C1 segment of cervical spinal cord (tissue), 14 donors: Measurements from ENCODE around the gene COPG2.
"Not testable (repeated sequence)": the region's sequence is repeated elsewhere in the genome, so short reads cannot be mapped to it uniquely, and the experiment has no call there.

Source experiments
- DNase-seq, 14 donors: peaks; one replicate each; lab custom pipeline; 2025; lab: John Stamatoyannopoulos, UW

COPG2 gene

DNA sequence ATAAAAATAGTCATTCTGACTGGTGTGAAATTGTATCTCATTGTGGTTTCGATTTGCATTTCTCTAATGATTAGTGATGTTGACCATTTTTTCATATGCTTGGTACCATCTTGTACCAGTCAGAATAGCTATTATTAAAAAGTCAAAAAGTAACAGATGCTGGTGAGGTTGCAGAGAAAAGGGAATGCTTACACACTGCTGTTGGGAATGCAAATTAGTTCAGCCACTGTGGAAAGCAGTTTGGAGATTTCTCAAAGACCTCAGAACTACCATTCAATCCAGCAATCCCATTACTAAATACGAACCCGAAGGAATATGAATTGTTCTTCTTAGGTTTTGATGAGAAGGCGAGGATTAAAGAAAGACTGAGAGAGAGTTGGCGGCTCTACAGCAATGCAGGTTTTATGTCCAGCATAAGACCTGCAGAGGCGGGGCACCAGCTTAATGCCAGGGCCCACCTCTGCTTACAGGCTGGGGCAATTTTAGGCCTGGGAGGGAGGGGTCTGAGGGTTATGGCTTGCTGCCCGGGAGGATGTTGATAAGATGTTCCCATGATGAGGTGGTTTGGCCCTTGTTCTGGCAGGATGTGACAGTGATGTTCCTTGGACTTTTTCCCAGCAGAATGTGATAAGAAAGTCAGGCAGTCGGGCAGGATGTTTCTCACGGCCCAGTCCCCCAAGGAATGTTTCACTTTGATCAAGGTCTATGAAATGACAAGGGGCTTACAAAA lies 102.2 kb downstream of the COPG2 start:
- no peak for DNase-seq

DNA sequence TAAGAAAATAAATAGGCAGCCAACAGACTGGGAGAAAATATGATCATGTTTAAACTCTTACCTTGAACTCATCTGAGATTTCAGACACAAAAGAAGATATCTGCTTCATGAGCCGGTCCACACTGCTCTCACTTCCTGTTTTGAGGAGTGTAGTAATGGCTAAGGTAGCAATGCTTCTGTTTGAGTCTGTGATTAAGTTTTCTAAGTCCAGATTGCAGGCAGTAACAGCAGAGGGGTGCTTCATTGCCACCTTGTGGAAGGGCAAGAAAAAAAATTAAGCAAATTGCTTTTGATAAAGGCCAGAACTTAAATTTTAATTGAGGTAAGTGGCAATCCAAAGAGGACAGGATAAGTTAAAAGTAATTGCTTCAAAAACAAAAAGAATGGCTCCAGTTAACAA lies 107.6 kb downstream of the COPG2 start:
- DNase-seq: no peak

DNA sequence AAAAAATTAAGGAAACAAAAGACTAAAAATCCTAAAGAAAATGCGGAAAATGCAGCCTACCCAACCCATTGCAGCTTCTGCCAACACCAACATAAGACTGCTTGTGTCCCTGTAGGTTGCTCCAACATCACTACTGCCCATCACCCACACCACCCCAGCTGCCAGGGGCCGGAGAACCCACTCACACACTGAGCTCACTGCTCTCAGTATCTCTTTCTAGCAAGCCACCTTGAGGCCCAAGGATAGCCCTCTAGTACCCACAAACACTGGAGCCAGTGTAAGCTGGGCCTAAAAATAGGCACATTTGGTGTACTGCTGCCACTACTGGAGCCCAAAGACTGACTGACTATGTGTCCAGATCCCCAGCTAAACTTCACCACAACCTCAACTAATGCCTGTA lies 109.4 kb downstream of the COPG2 start:
- no peak for DNase-seq

DNA sequence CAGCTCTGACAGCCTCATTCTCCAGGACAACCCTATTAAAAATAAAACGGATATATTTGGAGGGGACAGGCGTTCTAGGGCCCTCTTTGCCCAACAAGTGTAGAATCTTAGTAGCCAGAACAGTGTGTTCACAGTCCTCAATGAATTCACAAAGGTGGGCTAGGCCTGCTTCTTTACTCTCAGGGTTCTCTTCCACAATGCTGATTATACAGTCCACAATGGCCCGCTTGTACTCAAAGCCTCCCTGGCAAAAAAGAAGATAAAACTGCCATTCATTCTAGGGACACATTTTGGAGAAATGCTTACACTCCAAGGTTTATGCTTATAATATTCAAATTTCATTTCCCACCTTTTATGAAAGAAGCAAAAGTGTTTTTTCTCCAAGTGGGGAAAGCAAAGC lies 114.1 kb downstream of the COPG2 start:
- DNase-seq: no peak

- no peak for DNase-seq
These were observed 115.0 kb downstream of the COPG2 start for GRCh38 chr7:130553398-130554029.

- no peak for DNase-seq
These were observed 124.2 kb downstream of the COPG2 start for GRCh38 chr7:130544356-130544755.

- DNase-seq: no peak
These were observed 125.0 kb downstream of the COPG2 start for GRCh38 chr7:130543487-130544010.

DNA sequence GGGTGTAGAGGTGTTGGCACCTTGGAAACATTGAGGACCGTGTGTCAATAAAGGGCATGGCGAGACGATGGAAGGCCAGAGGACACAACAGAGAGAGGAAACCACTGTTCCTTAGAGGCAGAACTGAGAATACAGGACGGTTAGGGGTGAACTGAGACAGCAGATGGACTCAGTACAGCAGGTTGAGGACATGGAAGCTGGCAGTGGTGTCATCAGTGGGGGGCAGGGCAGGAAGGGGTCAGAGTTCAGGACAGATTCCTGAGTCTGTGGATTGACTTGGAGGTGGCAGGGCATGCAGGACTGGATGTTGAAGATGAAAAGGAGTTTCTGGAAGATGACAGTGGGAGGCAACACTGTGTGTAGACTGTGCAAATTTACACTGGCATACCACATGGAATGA lies 126.3 kb downstream of the COPG2 start:
- not testable (repeated sequence) for DNase-seq

GRCh38 chr7:130541287-130541686 lies 127.3 kb downstream of the COPG2 start:
- DNase-seq: not testable (repeated sequence)

DNA sequence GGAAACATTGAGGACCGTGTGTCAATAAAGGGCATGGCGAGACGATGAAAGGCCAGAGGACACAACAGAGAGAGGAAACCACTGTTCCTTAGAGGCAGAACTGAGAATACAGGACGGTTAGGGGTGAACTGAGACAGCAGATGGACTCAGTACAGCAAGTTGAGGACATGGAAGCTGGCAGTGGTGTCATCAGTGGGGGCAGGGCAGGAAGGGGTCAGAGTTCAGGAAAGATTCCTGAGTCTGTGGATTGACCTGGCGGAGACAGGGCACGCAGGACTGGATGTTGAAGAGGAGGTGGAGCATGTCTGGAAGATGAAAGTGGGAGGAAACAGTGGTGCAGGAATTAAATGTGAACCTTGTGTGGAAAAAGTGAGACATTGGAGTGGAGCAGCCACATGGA lies 130.7 kb downstream of the COPG2 start:
- DNase-seq: not testable (repeated sequence)

- no peak for DNase-seq
These were observed 139.1 kb downstream of the COPG2 start for GRCh38 chr7:130529417-130529816.

DNA sequence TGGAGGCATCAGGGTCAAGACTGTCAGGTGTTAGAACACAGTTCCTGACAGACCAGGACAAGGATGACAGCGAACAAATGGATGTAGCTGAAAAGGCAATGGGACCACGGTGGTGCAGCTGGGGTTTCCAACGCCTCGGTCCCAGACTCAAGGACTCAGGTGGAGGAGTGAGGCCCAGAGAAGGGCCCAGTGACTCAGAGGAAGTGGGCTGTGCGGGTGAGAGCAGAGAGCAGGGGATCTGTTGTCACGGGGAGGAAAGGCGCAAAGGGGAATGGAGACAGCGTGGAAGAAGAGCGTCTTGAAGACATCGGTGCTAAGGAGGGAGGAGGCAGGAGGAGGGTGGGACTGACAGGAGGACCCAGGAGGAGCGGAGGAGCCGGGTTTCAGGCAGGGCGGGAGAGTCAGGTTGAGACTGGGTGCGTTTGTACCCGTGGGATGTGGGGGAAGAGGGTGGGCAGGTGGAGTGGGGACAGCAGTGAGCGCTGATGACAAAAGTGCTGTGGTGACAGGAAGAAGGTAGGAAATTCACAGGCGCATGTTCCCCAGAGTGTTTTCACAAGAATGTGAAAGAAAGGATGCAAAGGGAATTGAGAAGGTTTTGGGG lies 140.7 kb downstream of the COPG2 start:
- DNase-seq: not testable (repeated sequence)

DNA sequence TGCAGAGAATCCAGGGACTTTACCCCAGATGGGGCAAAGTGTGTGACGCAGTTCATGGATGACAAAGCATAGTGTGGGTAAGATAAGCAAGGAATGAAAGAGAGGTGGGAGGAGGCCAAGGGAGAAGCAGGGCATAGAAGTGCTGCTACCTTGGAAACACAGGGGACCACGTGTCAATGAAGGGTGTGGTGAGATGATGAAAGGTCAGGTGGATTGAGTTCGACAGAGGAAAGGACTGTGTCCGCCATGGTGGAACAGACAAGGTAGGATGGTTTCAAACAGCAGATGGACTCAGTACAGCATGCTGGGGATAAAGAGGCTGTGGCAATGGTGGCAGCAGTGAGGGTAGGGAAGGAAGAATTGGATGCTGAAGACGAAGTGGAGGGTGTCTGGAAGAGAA lies 143.9 kb downstream of the COPG2 start:
- DNase-seq: no peak

DNA sequence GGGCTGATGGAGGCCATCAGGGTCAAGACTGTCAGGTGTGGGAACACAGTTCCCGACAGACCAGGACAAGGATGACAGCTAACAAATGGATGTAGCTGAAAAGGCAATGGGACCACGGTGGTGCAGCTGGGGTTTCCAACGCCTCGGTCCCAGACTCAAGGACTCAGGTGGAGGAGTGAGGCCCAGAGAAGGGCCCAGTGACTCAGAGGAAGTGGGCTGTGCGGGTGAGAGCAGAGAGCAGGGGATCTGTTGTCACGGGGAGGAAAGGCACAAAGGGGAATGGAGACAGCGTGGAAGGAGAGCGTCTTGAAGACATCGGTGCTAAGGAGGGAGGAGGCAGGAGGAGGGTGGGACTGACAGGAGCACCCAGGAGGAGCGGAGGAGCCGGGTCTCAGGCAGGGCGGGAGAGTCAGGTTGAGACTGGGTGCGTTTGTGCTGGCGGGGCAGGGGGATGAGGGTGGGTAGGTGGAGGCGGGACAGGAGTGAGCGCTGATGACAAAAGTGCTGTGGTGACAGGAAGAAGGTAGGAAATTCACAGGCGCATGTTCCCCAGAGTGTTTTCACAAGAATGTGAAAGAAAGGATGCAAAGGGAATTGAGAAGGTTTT lies 144.9 kb downstream of the COPG2 start:
- DNase-seq: not testable (repeated sequence)

DNA sequence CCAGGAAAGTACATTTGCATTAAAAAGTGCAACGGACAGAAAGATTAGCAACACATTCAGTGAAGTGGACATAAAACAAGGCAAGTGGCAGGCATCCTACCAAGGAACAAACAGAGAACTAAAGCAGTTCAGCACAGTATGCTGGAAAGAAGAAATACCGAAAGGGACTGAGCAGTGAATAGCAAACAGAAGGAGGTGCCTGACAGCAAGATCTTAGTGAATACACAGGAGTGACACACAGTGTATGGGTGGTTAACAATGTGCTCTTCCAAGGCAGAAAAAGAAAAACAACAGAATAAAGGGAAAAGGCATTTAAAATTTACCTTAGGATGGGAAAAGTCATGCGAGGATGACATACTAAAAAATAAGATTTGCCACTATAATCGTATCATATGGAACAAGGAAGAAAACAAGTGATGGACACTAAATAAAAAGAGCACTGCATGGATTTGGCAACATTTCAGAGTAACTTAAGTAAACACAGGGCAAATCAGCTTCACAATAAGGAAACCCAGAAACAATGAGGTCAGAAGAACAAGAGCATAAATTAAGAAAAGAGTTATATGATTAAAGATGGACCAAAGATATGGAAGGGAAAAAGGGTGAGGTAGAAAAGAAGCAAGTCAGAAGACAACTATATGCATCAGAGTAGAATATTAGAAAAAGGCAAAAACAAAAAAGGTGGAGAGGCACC lies 147.1 kb downstream of the COPG2 start:
- DNase-seq: no peak

GRCh38 chr7:130515315-130516040 lies 153.1 kb downstream of the COPG2 start:
- DNase-seq: no peak

- no peak for DNase-seq
These were observed 155.1 kb downstream of the COPG2 start for GRCh38 chr7:130513447-130513846.

DNA sequence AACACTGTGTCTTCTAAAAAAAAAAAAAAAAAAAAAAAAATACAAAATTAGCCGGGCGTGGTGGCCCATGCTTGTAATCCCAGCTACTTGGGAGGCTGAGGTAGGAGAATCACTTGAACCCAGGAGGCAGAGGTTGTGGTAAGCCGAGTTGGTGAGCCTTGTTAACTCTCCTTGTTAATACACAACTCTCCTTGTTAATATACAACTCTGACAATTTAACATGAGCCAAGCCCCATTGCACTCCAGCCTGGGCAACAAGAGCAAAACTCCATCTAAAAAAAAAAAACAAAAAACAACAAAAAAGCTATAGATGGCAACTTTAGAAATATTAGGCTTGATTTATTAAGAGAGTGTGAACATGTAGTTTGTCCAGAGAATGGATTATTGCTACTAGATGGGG lies 156.5 kb downstream of the COPG2 start:
- DNase-seq: not testable (repeated sequence)

DNA sequence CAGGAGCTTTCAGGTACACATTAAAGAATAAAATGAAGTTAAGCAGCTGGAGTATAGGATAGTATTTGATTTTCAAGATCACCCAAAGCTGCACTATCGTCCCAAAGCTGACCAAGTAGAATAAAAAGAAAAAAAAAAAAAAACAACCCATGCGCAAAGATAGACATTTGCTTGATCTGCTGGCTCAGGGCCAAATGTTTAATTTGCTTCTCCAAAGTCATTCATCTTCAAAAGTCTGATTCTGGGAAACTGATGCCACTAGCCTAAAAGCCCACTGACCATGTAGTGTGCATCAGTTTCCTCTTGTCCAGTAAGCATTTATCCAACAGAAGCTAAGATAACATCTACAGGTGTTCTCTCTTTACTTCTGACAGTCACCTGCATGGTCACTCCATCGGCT lies 162.2 kb downstream of the COPG2 start:
- no peak for DNase-seq

DNA sequence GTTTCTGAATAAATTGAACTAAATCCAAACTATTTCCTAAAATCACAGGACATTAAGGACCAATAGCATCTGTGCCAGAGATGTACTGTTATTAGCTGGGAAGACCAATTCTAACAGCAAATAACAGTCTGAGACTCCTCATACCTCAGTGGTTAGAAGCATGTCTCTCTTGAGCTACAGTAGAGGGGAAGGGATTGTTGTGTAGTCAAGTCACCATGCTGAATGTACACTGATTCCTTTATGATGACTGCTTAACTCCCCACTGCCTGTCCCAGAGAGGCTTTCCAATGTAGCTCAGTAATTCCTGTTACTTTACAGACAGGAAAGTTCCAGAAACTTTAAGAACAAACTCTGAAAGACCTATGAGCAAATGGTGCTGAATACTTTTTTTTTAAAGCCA lies 162.8 kb downstream of the COPG2 start:
- DNase-seq: no peak

DNA sequence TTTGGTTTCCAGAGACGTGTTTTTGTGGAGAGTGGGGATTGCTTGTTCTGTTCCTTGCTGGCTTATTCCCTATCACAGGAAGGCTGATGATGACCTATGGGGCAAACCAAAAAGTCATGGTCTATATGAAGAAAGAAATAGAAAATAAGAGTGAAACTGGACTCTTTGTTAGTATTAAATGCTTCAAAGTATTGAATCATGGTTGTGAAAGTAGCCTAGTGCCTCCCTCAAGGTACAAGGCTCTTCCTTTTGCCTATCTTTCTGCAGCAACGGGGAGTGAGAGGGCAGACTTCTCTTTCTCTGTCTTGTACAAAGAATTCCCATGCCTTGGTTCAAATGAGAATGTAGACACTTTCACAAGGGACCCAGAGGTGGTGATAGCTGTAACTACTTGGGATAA lies 167.6 kb downstream of the COPG2 start:
- no peak for DNase-seq
